SU-DHL-6 (cell line): Measurements from ENCODE around the gene CCNL1.

Source experiments
- H2AFZ ChIP-seq: fragments of 200-600 bp; sonication (generic); 2 replicates; pipeline ENCODE4 v1.6.1; 2014; ENCODE audit warnings: low read depth, mild to moderate bottlenecking, moderate library complexity, mixed read lengths, antibody characterized with exemption, low read length; ENCODE audit not compliant: severe bottlenecking
- H3F3A ChIP-seq: fragments of 200-600 bp; shearing (Covaris generic); 2 replicates; pipeline ENCODE4 v1.6.0; 2016; ENCODE audit warnings: antibody characterized with exemption, mild to moderate bottlenecking; ENCODE audit not compliant: insufficient read depth
- H3K27ac ChIP-seq: fragments of 200-600 bp; sonication (generic); 2 replicates; pipeline ENCODE4 v1.5.1; 2016; ENCODE audit warnings: low read depth, mild to moderate bottlenecking, low read length, moderate library complexity, mixed read lengths
- H3K27me3 ChIP-seq: fragments of 200-600 bp; sonication (generic), shearing (Covaris generic); 2 replicates; pipeline ENCODE4 v1.6.0; 2014; ENCODE audit warnings: mild to moderate bottlenecking, low read length
- H3K36me3 ChIP-seq: fragments of 200-600 bp; sonication (generic); 2 replicates; pipeline ENCODE4 v1.6.1; 2014; ENCODE audit warnings: mild to moderate bottlenecking, low read length, mixed read lengths
- H3K4me2 ChIP-seq: fragments of 300-600, 200-600 bp; shearing (Covaris generic), sonication (generic); 2 replicates; pipeline ENCODE4 v1.6.0; 2014; ENCODE audit warnings: low read length, low read depth, mild to moderate bottlenecking; ENCODE audit not compliant: poor library complexity, severe bottlenecking
- H3K4me3 ChIP-seq: fragments of 200-600 bp; sonication (generic); 2 replicates; pipeline ENCODE4 v1.5.1; 2014; ENCODE audit warnings: antibody characterized with exemption, low read length, mild to moderate bottlenecking, mixed read lengths; ENCODE audit not compliant: insufficient read depth, poor library complexity, severe bottlenecking
- H3K79me2 ChIP-seq: fragments of 200-600 bp; sonication (generic); 2 replicates; pipeline ENCODE4 v1.6.1; 2014; ENCODE audit warnings: mild to moderate bottlenecking, low read length, moderate library complexity; ENCODE audit not compliant: insufficient read depth
- H3K9ac ChIP-seq: fragments of 200-600 bp; sonication (generic); 2 replicates; pipeline ENCODE4 v1.7.0; 2014; ENCODE audit warnings: mild to moderate bottlenecking, low read length
- H3K9me2 ChIP-seq: fragments of 200-600 bp; sonication (generic); replicated peaks from 2 replicates; pipeline ENCODE4 v1.6.1; 2014; ENCODE audit warnings: low read length; ENCODE audit not compliant: insufficient read depth
- H3K9me3 ChIP-seq: fragments of 200-600 bp; sonication (generic); 2 replicates; pipeline ENCODE4 v1.6.1; 2014; ENCODE audit warnings: low read length, mixed read lengths; ENCODE audit not compliant: insufficient read depth
- H4K20me1 ChIP-seq: fragments of 200-600 bp; sonication (generic); 2 replicates; pipeline ENCODE4 v1.6.1; 2014; ENCODE audit warnings: low read depth, mild to moderate bottlenecking, antibody characterized with exemption, low read length, moderate library complexity, mixed read lengths
- CTCF ChIP-seq: fragments of 200-600 bp; sonication (generic); IDR thresholded peaks from one replicate; pipeline ENCODE4 v1.5.1; 2017; ENCODE audit warnings: antibody characterized with exemption, mild to moderate bottlenecking, low read length, moderate library complexity; ENCODE audit not compliant: insufficient read depth, poor library complexity, severe bottlenecking
- EZH2phosphoT487 ChIP-seq: fragments of 200-600 bp; sonication (generic), shearing (Covaris generic); conservative IDR thresholded peaks from 2 replicates; pipeline ENCODE4 v1.6.1; 2018; ENCODE audit warnings: mild to moderate bottlenecking, antibody characterized with exemption, low read length, moderate library complexity, mixed read lengths

The CCNL1 gene

GRCh38 chr3:157122832-157123427 is 37.0 kb downstream of the CCNL1 start:
- no peak overlapping the region for H3K4me2 ChIP-seq

DNA sequence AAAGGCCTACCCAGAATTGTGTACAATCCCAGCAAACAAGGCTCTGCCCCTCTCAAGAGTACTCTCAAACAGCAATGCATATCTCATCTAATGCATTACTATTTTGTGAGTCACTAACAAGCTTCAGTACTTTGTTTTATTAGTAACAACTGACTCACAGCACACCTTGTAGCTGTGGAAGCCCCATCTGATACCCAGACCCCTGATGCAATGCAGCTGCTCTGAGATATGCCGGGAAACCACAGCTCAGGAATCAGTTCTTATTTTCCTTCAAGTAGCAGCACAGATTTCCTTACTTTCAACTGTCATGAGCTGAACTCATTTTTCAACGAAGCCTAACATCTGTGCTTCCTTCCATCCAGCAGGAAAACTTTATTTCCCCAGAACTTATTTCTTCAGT is 37.8 kb downstream of the CCNL1 start:
- no peaks in the 10 kb centered on the region for H3K9me3 ChIP-seq
- no peak overlapping the region for H3K27ac ChIP-seq
- H3K9me2 ChIP-seq, result no peaks in the 10 kb centered on the region
- no peaks in the 10 kb centered on the region for H3F3A ChIP-seq
- H3K79me2 ChIP-seq, result no peaks in the 10 kb centered on the region
- H4K20me1 ChIP-seq, result no peaks in the 10 kb centered on the region
- H3K27me3 ChIP-seq, result no peaks in the 10 kb centered on the region
- H3K4me2 ChIP-seq, result no peak overlapping the region
- no peak overlapping the region for H3K9ac ChIP-seq
- TF ChIP-seq CTCF, result no peak
- no peak for TF ChIP-seq EZH2phosphoT487
- no peak overlapping the region for H2AFZ ChIP-seq
- H3K36me3 ChIP-seq, result no peaks in the 10 kb centered on the region
- H3K4me3 ChIP-seq, result no peak overlapping the region

More at GRCh38 chr3:157122832-157123427, 37.0 kb downstream of the CCNL1 start:
- Histone ChIP-seq H3K36me3 (no peaks in the 10 kb centered on the region), H3K9me3 (no peaks in the 10 kb centered on the region), H3K9ac (no peak overlapping the region), H3K4me3 (no peak overlapping the region), H3K27ac (no peak overlapping the region), H3K27me3 (no peaks in the 10 kb centered on the region), H3K79me2 (no peaks in the 10 kb centered on the region), H3K9me2 (no peaks in the 10 kb centered on the region), H4K20me1 (no peaks in the 10 kb centered on the region), H2AFZ (no peak overlapping the region), H3F3A (no peaks in the 10 kb centered on the region)
- TF ChIP-seq EZH2phosphoT487, result no peak
- TF ChIP-seq CTCF, result no peak

DNA sequence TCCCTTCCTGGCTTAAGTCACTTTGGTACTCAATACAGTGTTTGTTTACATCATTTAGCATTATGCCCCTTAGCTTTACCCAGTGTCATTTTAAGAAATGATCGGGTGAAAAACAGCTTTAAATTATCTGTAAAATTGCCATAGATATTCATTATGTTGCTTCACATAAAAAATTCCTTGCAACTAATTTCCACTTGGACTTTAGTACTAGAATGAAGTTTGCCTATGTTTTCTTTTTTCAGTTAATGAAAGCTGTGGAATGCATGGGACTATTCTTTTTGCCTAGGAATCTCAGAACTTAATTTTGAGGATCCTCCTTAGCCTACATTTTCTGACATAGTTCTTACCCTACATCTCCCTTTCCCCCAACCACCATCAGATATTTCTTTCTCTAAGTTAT is 38.4 kb downstream of the CCNL1 start:
- Histone ChIP-seq H3K27me3 (no peaks in the 10 kb centered on the region), H2AFZ (no peak overlapping the region), H3K9ac (no peak overlapping the region), H3K27ac (no peak overlapping the region), H3K36me3 (no peaks in the 10 kb centered on the region), H3K9me3 (no peaks in the 10 kb centered on the region), H3K9me2 (no peaks in the 10 kb centered on the region), H3K79me2 (no peaks in the 10 kb centered on the region), H3K4me3 (no peak overlapping the region), H3F3A (no peaks in the 10 kb centered on the region), H3K4me2 (no peak overlapping the region), H4K20me1 (no peaks in the 10 kb centered on the region)
- TF ChIP-seq CTCF, result no peak
- TF ChIP-seq EZH2phosphoT487, result no peak
